Suprapubic skin (tissue), 4 donors: Measurements from ENCODE around the gene SRSF9. TPM values are rescaled to one million over a fixed set of nuclear protein-coding genes. Genes with fewer than 3 reads are reported as not detected.

Experiments
- DNase-seq, 2 donors: peaks; one replicate each; pipeline ENCODE4 v3.0.0-alpha.2; 2019; ENCODE audit warnings: low spot score in 2 of 2
- H3K27ac ChIP-seq: fragments of 200-600 bp; sonication (generic); one replicate; pipeline ENCODE4 v1.5.1; 2019
- H3K27me3 ChIP-seq: fragments of 200-600 bp; sonication (generic); one replicate; pipeline ENCODE4 v1.5.1; 2019
- H3K36me3 ChIP-seq: fragments of 200-600 bp; sonication (generic); one replicate; pipeline ENCODE4 v1.5.1; 2019
- H3K4me1 ChIP-seq: fragments of 200-600 bp; sonication (generic); one replicate; pipeline ENCODE4 v1.5.1; 2019
- H3K4me3 ChIP-seq: fragments of 200-600 bp; sonication (generic); one replicate; pipeline ENCODE4 v1.5.1; 2019; ENCODE audit warnings: mild to moderate bottlenecking
- H3K9me3 ChIP-seq: fragments of 200-600 bp; sonication (generic); one replicate; pipeline ENCODE4 v1.5.1; 2019
- CTCF ChIP-seq, 2 donors: fragments of 200-600 bp in 1 of 2; fragments of 450-650 bp in 1 of 2; sonication (generic) in 1 of 2; IDR thresholded peaks; one replicate each; pipeline ENCODE4 v1.5.1; 2016 to 2019; ENCODE audit warnings: antibody characterized with exemption in 2 of 2, mild to moderate bottlenecking in 1 of 2, moderate library complexity in 1 of 2
- EP300 ChIP-seq: sonication (generic); formaldehyde crosslinking; IDR thresholded peaks from one replicate; pipeline ENCODE4 v1.6.1; 2017; ENCODE audit warnings: antibody characterized with exemption
- POLR2A ChIP-seq, 2 donors: fragments of 450-650 bp; IDR thresholded peaks; one replicate each; pipeline ENCODE4 v1.6.1; 2017; ENCODE audit warnings: antibody characterized with exemption in 2 of 2, mild to moderate bottlenecking in 2 of 2, moderate library complexity in 2 of 2
- POLR2AphosphoS5 ChIP-seq, 3 donors: sonication (generic); formaldehyde crosslinking; IDR thresholded peaks; one replicate each; pipeline ENCODE4 v1.6.1; 2017; ENCODE audit warnings: antibody characterized with exemption in 3 of 3
- WGBS: methylation state at CpG from one replicate; pipeline ENCODE4 v1.1.5; 2018; 5-methylcytosine and 5-hydroxymethylcytosine counted together
- total RNA-seq, 4 donors: library from RNA; depleted of rRNA; stranded (reverse); fragments of >200 nt; gene quantifications; one replicate each; pipeline ENCODE4 v1.1.0, GENCODE V29; 2016

Gene SRSF9
- total RNA-seq, 4 donors from 2014 or later: 51.5 to 98.5 (median 73.0) TPM

GRCh38 chr12:120437735-120438494, 31.6 kb downstream of the SRSF9 start, which contains the start of gene COX6A1:
COX6A1 (plus strand) TSS chr12:120438113; CDS start chr12:120438127, 14 bp downstream.
- peak within 1 kb of the TSS; percentile 82 for H3K4me3 ChIP-seq
- H3K36me3 ChIP-seq: peaks cover 24% of the 10 kb centered on the region
- WGBS: 0% methylated on average over 29 of the region's 59 CpGs
- no peaks in the 10 kb centered on the region for H3K9me3 ChIP-seq
- TF ChIP-seq CTCF (IDR thresholded peaks at IDR 0.05) (no peak), POLR2AphosphoS5 (IDR thresholded peaks at IDR 0.05) (peak in 1 of 3 donors; percentile 41), POLR2A (IDR thresholded peaks at IDR 0.05) (peak in 1 of 2 donors; percentile 69), EP300 (no peak)
- peak; percentile 97 to 98 for DNase-seq
- no peaks in the 10 kb centered on the region for H3K27me3 ChIP-seq
- H3K27ac ChIP-seq: peak within 1 kb of the TSS; percentile 82
- peaks cover 21% of the 10 kb centered on the region for H3K4me1 ChIP-seq

GRCh38 chr12:120432772-120433525, 36.6 kb downstream of the SRSF9 start:
- H3K27ac ChIP-seq: no peak overlapping the region
- no peak for DNase-seq
- H3K4me3 ChIP-seq: no peak overlapping the region
- 60% methylated on average over 9 of the region's 10 CpGs for WGBS
- no peaks in the 10 kb centered on the region for H3K9me3 ChIP-seq
- TF ChIP-seq EP300 (no peak), CTCF (IDR thresholded peaks at IDR 0.05) (no peak), POLR2A (IDR thresholded peaks at IDR 0.05) (no peak), POLR2AphosphoS5 (IDR thresholded peaks at IDR 0.05) (no peak)
- H3K27me3 ChIP-seq: no peaks in the 10 kb centered on the region
- peaks cover 6% of the 10 kb centered on the region for H3K4me1 ChIP-seq
- no peaks in the 10 kb centered on the region for H3K36me3 ChIP-seq

- Histone ChIP-seq H3K4me3 (no peak overlapping the region), H3K27me3 (no peaks in the 10 kb centered on the region), H3K9me3 (no peaks in the 10 kb centered on the region), H3K27ac (no peak overlapping the region), H3K36me3 (no peaks in the 10 kb centered on the region), H3K4me1 (peaks cover 2% of the 10 kb centered on the region)
- WGBS: 65% methylated on average over 7 of the region's 7 CpGs
- TF ChIP-seq CTCF (IDR thresholded peaks at IDR 0.05) (no peak), EP300 (no peak), POLR2AphosphoS5 (IDR thresholded peaks at IDR 0.05) (no peak), POLR2A (IDR thresholded peaks at IDR 0.05) (no peak)
- DNase-seq: no peak
Observed at GRCh38 chr12:120429368-120429767, 40.2 kb downstream of the SRSF9 start.

- Histone ChIP-seq H3K27ac (no peak overlapping the region), H3K4me3 (no peak overlapping the region), H3K36me3 (no peaks in the 10 kb centered on the region), H3K4me1 (peaks cover 2% of the 10 kb centered on the region), H3K9me3 (no peaks in the 10 kb centered on the region), H3K27me3 (no peaks in the 10 kb centered on the region)
- TF ChIP-seq POLR2AphosphoS5 (IDR thresholded peaks at IDR 0.05): no peak
- TF ChIP-seq POLR2A (IDR thresholded peaks at IDR 0.05): no peak
- TF ChIP-seq CTCF (IDR thresholded peaks at IDR 0.05): no peak
- no peak for TF ChIP-seq EP300
- 55% methylated on average over 8 of the region's 8 CpGs for WGBS
- no peak for DNase-seq
Observed at GRCh38 chr12:120428597-120429229, 40.8 kb downstream of the SRSF9 start.
